Germinal center (tissue), 1 donor: ENCODE results near the gene ARHGEF25.
"Not testable (repeated sequence)": the region's sequence is repeated elsewhere in the genome, so short reads cannot be mapped to it uniquely, and the experiment has no call there.

ENCODE experiments used
- DNase-seq: peaks from one replicate; pipeline ENCODE4 v3.0.0; 2012; ENCODE audit warnings: mixed read lengths, low spot score

The ARHGEF25 gene

DNA sequence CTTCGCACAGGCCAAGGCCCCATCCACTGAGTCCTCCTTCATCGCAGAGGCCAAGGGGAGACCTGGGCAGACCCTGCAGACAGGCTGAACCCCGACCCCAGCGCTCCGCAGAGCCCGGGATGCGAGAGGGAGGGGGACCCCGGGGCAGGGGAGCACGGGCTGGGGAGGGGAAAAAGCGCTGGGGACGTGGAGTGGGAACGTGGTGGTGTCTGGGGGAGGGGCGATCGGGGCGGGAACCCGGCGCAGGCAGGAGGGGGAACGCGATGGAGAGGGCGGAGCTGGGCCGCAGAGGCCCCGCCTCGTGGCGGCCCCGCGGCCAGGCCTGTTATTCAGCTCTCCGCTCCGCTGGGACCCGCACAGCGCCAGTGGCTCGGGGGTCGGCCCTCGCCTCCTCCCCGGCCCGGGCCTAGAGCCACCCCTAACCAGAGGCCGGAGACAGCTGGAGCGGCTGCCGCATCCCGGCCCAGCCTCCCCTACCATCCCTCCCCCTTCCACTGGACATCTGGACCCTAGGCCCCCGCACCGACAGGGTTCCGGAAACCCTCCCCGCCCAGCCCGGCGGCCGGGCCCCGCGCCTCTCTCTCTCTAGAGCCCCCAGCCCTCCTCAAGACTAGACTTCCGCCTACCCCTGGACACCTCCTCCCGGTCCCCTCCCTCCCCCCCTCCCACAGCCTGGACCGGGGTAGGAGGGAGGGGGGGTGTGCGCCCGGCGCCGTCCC lies at the start of gene ARHGEF25:
Gene ARHGEF25 (plus strand): TSS at position 328 of the 719 bp plus-strand sequence. CDS start 460 bp downstream, outside the sequence.
- peak; percentile 61 for DNase-seq

DNA sequence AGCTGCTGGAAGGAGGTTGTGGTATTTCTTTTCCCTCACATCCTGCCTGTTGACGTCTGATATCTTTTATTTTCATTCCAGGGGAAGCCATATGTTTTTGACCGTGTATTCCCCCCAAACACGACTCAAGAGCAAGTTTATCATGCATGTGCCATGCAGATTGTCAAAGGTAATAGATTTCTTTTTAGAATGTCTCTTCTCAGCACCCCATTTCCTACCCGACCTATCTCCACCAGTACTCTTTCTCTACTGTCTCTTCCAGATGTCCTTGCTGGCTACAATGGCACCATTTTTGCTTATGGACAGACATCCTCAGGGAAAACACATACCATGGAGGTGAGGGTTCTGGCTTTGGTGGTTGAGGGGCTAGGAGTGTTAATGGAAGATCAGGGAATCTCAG lies 47.9 kb upstream of the ARHGEF25 start:
- DNase-seq: no peak

DNA sequence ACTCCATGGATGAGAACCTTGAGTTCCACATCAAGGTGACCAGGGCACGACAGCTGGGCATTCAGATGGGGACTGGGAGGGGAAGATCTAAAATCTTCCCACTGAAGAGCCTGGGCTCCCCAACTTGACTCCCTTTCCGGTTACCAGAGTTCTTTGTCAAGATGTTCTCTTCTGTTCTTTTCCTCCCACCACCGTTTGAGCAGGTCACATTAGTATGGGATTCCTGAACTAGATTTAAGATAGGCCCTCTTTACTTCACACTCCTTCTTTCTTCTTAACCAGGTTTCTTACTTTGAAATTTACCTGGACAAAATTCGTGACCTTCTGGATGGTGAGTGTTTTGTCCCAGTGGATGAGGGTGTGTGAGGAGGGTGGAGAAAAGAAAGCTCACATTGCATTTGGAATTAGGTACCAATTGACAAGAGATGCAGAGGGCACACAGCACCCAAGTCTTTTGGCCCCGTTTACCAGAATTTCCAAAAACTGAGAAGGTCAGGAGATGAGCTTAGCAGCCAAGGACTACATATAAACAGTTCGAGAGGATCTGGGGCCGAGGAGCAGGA lies 47.0 kb upstream of the ARHGEF25 start:
- DNase-seq: no peak

DNA sequence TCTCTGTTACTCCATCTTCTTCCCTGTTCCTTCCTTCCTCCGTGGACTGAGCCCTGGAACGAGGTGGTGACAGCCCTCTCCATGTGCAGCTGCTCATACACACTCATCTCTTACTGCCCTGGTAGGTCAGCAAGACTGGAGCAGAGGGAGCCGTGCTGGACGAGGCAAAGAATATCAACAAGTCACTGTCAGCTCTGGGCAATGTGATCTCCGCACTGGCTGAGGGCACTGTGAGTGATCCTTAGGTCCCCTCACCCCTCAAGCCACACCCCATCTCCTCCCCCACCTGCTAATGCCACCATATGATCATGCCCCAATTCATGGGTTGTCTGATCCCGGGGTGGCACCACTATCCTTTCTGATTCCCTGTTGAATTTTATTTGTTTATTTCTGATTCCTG lies 42.4 kb upstream of the ARHGEF25 start:
- DNase-seq: no peak

DNA sequence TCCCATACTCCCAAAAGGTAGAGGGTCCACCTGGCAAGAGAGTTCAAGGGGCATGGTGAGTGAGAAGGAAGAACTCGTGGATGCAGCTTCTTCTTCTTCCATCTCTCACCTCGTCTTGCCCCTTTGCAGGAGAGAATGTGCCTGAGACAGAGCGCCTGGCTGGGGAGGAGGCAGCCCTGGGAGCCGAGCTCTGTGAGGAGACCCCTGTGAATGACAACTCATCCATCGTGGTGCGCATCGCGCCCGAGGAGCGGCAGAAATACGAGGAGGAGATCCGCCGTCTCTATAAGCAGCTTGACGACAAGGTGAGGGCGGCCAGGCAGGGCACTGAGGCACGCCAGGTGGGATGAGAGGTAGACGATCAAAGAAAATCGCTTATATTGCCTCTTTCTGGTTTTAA lies 41.4 kb upstream of the ARHGEF25 start:
- no peak for DNase-seq

DNA sequence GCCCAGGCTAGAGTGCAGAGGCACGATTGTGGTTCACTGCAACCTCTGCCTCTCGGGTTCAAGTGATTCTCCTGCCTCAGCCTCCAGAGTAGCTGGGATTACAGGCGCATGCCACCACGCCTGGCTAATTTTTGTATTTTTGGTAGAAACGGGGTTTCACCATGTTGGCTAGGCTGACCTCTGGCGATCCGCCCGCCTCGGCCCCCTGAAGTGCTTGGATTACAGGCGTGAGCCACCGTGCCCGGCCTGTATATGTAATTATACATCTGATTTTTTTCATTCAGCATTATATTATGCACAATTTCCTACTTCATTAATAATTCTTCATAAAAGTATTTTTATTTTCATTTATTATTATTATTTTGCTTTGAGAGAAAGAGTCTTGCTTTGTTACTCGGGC lies 40.8 kb upstream of the ARHGEF25 start:
- DNase-seq: not testable (repeated sequence)

DNA sequence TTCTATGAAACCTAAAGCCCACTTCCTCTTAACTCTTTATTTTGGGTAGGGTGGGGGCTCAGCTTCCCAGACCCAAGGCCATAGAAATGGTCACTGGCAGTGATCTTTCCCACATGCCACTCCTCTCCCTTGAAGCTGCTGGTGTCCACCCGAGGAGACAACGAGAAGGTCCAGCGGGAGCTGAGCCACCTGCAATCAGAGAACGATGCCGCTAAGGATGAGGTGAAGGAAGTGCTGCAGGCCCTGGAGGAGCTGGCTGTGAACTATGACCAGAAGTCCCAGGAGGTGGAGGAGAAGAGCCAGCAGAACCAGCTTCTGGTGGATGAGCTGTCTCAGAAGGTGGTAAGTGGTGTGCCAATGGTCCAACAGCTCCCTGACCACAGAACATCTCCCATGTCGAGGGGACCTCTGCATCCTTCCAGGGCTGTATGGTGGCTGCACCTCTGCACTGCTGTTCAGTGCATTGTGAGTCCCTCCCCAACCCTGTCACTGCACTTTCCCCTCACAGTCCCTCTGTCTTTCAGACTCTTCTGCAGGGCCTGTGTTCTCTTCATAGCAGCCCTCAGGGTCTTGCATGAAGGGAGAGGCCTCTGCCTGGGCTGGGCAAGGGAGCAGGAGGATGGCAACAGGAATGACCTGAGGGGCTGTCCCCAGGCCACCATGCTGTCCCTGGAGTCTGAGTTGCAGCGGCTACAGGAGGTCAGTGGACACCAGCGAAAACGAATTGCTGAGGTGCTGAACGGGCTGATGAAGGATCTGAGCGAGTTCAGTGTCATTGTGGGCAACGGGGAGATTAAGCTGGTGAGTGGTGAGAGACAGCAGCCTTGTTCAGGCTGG lies 39.1 kb upstream of the ARHGEF25 start:
- no peak for DNase-seq

DNA sequence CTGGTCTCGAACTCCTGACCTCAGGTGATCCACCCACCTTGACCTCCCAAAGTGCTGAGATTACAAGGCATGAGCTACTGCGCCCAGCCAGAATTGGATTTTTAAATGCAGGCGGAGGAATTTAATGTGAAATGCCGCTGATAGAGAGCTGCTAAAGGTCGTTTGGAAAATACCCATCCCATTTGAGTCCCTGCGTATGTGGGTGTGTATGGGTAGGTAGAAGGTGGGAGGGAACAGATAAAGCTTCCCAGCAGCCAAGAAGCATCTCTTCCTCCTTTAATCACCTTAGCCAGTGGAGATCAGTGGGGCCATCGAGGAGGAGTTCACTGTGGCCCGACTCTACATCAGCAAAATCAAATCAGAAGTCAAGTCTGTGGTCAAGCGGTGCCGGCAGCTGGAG lies 36.4 kb upstream of the ARHGEF25 start:
- DNase-seq: no peak

DNA sequence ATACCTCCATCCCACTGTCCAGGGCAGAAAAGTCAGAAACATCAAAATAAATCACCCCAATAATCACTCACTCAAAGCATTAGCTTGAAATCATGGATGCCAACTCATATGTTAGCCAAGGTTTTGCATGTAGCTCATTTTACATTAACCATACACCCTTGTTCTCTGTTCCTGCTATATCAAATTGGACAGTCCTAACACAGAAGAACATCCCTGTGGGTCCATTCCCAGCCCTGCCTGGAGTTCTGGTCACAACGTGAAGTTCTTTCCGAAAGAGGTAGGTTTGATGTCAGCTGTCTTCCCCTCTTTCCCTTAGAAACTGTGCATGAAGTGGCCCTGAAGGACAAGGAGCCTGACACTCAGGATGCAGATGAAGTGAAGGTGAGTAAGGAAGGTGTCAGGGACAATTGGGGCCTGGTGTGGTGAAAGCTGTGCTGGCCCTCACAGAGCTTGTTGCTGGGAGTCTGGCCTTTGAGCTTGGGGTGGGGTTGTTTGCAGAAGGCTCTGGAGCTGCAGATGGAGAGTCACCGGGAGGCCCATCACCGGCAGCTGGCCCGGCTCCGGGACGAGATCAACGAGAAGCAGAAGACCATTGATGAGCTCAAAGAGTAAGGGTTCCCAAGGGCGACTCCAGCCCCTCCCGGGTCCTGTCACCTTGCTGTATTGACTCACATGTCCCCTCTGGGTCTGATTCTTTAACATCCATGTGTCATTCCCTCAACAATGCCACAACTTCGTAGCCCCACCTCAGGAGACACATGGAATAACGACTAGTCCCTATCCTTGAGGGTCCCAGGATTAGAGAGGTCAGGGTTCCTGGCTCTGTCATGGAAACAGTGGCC lies 35.2 kb upstream of the ARHGEF25 start:
- DNase-seq: no peak

DNA sequence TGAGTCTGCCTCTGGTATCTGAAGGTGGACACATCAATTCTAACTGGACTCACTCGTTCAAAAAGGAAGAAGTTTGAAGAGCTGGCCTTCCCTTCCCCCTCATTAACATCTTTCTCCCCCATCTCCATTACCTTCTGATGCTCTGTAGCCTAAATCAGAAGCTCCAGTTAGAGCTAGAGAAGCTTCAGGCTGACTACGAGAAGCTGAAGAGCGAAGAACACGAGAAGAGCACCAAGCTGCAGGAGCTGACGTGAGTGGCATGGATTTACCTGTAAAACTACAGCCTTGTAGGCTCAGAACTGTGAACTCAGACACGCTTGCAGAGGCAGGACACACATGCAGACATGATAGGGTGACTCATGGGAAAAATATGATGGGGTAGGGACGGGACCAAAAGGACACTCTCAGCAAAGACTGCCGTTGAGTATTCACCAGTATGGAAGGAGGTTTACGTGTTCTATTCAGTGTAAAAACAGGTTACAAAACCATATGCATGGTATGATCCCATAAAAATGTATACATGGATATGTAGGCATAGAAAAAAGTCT lies 34.5 kb upstream of the ARHGEF25 start:
- DNase-seq: no peak

DNA sequence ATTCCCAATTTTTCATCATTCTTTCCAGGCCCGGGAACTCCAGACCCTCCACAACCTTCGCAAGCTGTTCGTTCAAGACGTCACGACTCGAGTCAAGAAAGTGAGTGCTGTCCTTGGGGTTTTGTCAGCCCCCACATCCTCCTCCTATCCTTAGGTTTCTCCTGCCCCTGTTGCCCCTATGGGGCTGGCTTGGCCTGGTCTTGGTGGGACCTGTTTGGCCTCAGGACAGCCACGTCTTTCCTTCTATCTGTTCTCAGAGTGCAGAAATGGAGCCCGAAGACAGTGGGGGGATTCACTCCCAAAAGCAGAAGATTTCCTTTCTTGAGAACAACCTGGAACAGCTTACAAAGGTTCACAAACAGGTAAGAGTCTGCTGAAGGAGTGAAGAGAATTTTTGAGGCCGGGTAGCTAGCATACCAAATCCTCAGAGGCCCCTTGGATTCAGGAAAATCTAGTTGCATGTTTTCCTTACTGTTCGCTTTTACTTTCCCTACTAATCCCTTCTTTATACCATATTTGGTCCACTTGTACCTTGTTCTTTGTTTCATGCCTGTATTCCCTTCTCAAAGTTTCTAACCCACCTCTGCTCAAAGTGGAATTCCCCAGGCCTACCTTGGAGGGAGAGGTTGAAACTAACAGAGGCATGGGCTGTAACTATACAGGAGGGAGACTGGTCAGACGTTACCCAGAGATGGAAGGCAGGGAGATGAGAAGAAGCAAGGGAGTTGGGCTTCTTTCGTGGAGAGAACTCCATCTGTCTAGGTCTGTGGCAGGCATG lies 33.1 kb upstream of the ARHGEF25 start:
- no peak for DNase-seq

DNA sequence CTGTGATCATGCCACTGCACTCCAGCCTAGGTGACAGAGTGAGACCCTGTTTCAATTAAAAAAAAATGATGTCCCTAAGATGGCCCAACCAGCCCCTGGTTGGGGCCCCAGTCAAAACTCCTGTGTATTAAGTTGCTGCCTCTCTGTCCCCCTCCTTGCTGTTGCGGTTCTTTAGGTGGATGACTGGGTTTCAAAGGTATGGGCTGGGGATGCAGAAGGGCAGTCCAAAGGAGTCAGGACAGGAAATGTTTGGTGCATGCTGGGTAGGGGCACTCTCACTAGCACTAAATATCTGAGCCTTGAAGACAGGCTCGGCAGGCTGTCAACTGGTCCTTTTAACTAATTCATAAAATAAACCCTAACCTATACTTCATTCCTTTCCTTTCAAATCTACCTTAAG lies 32.2 kb upstream of the ARHGEF25 start:
- no peak for DNase-seq

DNA sequence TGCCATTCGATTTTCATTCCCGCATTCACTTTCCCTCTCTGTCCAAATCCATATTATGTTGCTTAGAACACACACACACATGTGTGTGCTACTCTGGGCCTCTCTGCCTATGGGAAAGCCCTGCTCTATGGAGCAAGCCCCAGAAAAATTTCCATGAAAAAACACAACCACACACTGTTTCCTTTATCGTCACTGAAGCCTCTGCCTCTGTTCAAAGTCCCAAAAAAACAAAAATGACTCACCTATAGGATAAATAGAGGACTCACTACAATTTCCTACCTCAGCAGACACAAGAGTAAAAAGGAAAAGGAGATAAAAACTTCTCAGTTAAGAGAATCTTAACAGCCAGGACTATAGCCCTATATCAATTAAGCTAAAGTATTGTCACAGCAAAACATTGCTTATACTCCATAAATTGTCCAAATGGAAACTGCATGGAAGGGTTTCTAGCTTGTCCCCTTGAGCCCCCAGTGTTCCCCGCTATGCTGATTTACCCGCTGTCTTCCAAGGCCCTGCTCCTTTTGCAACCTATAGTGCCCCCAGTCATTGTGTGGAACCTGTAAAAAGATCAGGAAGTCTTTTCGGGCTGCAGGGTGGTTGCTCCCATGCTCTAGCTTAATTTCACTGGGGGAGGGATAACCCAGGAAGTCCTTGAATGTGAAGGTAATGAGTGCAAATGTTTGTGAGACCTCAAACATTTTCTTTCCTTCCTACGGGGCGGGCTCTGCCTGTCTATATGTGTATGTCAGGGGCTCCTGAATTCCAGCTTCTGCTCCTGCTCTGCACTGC lies 31.4 kb upstream of the ARHGEF25 start:
- no peak for DNase-seq

DNA sequence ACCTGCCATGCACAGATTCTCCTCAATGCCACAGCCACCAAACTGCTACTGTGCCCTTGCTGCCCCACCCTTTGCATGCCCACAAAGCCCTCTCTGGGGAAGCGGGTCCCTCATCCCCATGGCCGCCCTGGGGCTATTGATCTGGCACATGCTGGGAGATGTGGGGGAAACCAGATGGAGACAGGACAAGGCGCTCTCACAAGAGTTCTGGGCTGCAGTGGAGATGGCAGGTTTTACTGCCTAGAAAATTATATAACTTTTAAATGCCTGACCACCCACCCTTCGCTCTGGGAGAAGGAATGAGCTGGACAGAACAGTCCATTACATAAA lies 30.8 kb upstream of the ARHGEF25 start:
- no peak for DNase-seq

DNA sequence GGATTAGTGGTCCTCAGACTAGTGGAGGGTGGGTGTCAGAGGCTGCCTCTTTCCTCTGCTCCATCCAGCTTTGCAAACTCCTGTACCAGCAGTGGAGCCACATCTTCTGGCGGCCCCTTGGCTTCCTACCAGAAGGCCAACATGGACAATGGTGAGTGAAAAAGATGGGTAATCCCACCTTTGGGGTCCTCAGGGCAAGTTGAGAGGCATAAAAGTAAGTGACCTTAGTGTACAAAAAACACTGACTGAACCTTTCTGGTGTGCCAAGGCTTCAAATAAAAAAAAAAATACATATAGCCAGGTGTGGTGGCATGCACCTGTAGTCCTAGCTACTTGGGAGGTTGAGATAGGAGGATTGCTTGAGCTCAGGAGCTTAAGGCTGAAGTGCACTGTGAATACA lies 29.4 kb upstream of the ARHGEF25 start:
- no peak for DNase-seq

DNA sequence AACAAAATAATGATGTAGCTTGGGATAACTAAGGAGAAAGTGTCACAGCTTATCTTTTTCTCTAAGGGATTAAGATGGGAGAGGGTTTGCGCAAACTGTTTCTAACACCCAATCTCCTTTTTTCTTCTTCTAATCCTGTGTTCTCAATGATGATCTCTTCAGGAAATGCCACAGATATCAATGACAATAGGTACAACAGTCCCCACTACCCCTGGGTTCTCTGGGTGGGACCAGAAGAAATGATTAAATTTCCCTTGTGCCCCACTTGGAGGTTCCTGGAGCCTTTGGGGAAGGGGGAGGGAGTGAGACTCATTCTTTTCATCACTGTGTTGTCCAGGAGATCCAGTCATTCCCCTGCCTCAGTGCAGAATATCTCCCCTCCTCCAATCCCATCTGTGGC lies 28.8 kb upstream of the ARHGEF25 start:
- DNase-seq: no peak

DNA sequence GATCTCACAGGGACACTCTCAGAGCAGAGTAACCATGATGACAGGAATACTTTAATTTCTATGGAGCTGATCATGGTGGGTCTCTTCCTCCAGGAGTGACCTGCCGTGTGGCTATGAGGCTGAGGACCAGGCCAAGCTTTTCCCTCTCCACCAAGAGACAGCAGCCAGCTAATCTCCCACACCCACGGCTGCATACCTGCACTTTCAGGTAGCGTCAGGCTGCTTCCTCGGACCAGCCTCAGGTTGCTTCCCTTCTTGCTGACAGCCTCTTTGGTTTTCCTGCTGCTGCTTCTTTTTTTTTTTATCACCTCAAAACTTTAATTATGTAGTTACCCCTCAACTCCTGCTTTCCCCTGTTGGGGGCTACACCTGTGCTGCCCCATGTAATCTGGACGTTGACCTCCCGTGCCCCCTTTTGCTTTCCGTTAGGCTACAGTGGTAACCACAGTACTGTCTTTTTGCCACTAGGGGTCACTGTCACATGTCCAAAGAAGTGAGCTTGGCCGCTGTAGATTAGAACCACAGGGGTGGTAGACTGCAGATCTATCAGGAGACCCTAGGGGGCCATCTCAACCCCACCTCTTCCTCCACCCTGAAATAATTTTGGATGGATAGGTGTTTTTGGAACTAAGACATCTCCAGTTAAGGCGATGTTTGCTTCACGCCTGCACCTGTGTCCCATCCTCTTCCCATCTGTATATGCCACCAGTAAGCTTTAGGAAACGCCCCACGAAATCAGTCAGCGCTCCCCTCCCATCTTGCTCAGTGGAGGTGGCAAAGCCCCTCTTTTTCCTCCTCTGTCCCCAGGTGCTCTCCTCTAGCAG lies 28.0 kb upstream of the ARHGEF25 start:
- peak; percentile 92 for DNase-seq

DNA sequence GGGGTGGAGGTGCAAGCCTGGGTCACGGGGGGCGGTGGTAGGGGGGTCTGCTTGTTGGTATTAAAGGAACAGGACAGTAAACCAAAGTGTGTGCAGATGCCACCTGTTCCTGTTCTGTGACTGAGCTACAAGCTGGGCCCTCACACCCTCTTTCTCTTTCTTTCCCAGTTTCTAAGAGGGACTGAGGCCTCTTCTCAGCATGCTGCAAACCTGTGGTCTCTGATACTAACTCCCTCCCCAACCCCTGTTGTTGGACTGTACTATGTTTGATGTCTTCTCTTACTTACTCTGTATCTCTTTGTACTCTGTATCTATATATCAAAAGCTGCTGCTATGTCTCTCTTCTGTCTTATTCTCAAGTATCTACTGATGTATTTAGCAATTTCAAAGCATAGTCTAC lies 27.2 kb upstream of the ARHGEF25 start:
- no peak for DNase-seq

DNA sequence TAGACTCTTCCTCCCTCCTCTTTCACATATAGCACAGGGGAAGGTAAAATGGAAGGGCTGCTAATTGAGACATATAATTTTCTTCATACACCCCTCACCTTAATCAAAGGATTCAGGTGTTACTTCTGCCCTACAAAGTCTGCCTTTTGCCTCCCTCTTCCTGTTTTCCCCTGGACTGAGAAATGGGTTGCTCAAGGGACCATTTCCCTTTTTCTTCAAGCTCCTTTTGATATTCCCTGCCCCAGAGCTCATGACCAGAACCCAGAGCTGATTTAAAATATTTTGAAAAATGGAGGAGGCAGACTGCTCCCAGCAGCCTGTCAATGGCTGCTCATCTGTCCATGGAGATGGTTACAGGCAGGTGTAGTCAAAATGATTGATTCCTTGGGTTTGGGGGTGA lies 26.5 kb upstream of the ARHGEF25 start:
- no peak for DNase-seq

DNA sequence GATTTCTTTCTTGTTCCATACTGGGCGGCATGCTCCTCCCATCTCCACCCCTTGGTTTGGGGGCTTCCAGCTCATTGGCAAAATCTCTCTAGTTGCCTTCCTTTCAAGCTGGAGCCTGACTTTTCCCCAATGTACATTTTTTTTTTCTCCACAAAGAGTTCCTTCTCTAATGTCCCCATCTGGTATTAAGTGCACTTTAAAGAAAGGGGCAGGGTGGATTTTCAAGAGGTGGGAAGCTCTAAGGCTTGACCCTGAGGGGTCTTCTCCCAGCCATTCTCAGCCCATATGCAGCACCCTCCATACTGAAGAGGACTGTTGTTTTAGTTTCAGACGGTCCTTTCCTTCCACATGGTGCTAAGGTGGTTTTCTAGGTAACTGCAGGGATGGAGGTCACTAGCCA lies 26.1 kb upstream of the ARHGEF25 start:
- DNase-seq: no peak
